SKM-1 treated with dmso at 0.1 percent for 144 hours (cell line): ENCODE measurements around the gene SOCS3.

Experiments
- DNase-seq: peaks from one replicate; lab custom pipeline; 2025; ENCODE audit not compliant: unreplicated experiment; lab: John Stamatoyannopoulos, UW

Gene SOCS3

DNA sequence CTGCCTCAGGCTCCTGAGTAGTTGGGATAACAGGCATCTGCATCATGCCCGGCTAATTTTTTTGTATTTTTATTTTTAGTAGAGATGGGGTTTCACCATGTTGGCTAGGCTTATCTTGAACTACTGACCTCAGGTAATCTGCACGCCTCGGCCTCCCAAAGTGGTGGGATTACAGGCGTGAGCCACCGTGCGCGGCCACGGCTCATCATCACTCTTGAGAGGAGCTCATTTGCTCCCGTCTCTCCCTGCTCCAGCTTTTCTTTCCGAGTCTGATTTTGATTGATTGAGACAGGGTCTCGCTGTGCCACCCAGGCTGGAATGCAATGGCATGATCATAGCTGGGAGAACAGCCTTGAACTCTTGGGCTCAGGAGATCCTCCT is 31.2 kb upstream of the SOCS3 start:
- no peak for DNase-seq

DNA sequence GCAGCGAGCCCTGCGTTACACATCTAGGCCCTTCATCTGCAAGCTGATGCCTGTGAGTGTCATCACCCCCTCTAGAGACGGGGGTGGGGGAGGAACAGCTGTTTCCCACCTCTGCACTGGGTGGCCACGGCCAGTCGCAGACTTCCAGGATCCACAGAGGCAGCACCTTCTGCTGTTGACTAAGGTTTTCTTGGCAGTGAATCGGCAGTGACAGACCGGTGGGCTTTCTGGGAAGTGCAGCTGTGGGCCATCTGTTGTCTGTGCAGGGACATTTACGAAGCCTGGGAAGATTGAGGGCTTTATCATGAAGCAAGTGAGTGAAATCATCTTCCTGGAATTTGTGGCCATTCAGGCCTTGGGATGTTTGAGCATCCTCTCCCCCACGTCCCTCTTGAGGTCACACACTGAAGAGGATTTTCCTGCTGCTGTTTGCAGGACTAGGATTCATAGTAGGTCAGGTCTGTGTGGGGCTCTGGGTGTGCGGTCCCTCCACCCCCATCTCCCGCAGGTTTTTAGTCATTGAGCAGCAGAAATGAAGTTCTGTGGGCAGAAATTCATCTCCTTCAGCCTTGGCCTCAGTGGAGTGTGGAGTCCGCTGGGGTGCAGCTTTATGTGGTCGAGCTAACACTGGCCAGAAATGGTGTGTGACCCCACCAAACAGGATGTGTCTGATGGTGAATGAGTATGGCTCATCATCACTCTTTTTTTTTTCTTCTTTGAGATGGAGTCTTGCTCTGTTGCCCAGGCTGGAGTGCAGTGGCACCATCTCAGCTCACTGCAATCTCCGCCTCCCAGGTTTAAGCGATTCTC is 30.6 kb upstream of the SOCS3 start:
- no peak for DNase-seq

DNA sequence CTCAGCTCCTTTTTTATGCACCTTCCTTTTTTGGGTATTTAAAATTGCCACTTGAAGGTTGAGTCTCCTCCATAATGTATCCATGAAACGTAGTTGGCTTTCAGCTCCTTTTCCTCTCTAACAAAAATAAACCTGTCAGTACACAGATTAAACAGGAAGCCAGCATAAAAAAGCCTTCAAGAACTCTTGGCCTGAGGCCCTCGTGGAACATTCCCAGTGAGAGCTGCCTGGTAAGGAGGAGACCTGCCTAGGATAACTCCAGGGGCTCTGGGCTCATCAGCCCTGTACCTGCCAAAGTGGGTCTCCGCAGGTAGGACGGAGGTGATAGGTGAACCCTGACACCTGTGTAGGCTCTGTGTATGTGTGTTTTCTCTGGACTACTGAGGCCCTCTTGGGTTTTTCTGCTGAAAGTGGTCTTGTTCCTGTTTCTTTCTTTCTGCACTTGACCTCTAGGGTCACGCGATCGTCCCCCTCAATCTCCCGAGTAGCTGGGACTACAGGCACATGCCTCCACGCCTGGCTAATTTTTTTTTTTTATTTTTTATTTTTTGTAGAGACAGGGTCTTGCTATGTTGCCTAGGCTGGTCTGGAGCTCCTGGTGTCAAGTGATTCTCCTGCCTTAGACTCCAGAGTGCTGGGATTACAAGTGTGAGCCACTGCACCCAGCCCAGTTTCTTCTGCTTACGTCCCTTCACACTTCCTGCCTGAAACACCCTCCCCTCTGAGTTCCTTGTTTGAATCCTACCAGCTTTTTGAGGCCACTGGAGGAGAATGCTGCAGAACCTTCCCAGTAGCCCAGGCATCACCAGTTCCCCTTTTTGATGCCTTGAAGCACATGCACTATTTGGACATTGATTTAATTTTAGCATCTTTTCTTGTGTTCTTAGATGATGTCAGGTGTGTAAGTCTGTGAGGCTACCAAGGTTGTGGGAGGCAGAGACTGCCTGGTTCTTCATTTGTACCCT is 28.4 kb upstream of the SOCS3 start:
- peak; percentile 98 for DNase-seq

DNA sequence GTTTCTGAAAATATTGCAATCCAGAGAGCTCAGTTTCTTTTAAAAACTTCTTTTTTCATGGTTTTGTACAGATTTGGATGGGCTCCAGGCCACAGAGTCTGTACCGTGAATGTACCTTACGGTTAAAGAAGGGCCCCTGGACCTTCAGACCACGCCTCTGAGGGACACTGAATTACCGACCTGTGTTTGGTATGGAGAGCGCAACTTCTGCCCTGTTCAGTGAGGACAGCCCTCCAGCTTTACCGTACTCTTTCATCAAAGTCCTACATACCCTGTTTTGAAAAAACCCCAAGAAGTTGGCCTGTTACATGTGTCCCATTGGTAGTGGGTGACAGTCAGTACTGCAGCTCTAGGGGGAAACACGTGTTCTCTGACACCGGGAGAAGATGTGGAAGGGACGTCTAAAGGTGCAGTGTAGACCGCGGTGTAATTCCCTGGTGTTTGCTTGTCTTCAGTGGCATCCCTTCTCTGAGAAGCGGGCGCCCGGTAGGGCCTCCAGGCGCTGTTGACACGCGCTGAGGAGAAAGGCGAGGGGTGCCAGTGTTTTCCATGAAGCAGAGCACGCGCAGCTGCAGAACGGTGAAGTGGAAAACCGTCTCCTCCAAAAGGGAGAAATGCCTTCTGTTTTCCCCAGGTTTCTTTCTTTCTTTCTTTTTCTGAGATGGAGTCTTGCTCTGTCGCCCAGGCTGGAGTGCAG is 24.8 kb upstream of the SOCS3 start:
- no peak for DNase-seq

DNA sequence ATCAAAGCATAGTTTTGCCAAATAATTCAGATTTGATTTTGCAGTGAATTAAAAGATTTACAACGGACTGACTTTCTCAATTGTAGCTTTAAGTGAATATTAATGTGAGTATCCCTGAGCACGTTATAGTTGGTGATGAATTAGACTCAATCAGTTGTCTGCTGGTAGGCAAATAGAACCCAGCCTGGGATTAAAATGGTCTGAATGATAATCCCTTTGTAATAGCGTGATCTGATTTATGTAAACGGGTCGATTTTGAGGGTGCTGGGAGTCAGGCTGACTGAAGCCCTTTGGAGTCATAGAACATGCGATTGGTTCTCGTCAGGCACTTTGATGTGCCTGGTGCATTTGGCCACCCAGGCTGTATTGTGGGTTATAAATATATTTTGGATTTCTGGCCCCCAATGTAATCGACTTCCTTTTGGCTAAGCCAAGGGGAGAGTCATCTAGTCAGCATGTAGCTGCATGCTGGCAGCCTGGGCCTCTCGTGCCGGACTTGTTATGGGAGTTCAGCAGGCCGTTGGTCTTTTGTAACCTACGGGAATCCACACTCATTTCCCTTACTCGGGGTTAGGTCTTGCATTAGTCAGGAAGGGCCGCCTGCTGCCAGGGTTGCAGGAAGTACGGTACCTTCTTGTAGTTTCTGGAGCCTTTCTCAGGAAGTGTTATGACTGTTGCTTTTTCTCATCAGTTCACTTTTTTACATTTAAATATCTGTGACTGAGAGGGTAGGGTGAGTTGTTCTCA is 24.0 kb upstream of the SOCS3 start:
- peak; percentile 94 for DNase-seq

DNA sequence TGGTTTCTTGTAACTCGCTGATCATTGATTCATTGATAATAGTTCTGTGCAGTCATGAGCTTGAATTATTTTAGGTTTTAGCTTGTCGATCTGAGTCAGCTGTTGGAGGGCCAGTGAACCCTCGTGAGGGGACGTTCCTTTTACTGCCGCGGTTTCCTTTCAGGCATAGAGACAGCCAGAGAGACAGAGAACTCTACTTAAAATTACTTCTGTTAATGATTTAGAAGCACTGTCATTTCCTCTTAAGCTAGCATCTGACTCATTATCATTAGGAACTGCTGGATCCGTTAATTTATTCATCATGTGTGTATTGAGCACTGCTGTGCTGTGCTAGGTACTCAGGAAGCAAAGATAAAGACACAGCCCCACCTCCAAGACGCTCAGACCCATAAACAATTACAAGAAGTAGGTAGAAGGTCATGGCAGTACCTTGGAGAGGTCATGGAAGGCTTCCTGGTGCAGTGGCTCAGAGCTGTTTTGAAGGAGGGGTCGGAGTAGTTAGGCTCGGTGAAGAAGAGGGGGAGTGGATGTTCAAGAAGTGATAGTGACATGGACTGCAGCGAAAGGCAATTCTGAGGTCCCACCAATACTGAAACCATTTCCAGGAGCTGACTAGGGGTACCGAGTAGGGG is 21.8 kb upstream of the SOCS3 start:
- peak; percentile 28 for DNase-seq

DNA sequence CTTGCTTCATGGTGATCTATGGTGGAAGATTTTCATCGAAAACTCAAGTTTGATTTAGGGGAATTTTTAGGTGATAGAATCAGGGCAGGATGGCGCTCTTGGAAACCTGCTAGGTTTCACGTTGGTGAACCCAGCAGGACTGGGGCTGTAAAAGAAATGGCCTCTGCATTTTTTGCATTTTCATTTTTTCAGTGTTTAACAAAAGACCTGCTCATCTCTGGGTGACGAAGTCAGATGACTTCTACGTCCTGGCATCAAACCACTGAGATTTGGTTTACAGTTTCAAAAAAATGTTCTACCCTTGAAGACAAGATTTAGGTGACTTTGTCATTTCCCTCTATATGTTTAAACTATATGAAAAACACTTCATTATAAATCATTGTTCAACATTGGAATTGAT is 20.5 kb upstream of the SOCS3 start:
- DNase-seq = no peak

DNA sequence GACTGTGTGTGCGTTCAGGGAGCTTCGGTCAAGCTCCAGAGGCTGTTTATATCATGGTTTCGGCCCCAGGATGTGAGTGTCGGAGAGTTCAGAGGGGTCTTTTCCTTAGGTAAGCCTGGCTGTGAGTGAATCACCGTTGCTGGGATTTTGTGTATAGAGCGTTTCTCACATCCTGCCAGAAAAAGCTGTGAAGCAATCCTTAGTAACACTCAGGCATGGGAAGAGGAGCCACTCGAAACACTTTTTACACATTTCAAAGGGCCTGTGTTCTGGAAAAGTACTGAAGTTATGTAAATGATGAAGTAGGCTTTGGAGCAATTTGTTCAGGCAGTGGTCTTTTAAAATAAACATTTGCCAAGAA is 19.2 kb upstream of the SOCS3 start:
- no peak for DNase-seq

DNA sequence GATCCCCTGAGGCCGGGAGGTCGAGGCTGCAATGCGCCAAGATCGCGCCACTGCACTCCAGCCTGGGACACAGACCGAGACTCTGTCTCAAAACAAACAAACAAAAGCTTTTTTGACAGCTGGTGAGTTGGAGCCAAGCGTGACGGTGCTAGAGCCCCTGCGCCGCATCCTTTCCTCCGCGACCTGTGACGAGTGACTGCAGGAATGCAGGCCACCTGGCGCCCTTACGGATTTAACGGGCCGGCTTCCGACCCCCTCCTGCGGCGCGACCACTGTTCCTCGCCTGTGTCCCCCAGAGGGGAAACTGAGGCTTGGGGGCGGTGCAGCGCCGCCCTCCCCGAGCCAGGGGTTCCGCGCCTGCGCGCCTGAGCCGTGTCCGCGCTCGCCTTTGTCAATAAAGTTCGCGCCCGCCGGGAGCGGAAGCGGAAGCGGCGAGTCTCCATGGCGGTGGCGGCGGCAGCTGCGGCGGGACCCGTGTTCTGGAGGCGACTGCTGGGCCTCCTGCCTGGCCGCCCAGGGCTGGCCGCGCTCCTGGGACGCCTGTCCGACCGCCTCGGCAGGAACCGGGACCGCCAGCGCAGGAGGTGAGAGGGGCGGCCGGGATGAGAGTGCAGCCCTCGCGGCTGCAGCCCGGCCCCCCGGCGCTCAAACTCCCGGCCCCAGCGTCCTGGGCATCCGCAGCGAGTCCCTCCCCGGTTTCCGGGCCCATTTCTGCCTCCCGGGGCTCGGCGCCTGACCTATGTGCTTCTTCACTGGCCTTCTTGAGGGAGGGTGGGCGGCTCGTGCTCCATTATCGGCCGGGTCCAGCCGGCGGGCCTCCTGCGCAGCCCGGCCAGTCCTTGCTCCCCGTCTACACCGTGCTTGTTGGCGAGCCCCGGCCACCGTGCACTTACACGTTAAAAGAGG is 18.6 kb upstream of the SOCS3 start, which contains the start of gene PGS1:
Gene PGS1, plus strand, starts transcription at position 425 of the 906 bp plus-strand sequence. Its CDS starts 17 bp downstream, at position 442.
- DNase-seq = peak; percentile 48

DNA sequence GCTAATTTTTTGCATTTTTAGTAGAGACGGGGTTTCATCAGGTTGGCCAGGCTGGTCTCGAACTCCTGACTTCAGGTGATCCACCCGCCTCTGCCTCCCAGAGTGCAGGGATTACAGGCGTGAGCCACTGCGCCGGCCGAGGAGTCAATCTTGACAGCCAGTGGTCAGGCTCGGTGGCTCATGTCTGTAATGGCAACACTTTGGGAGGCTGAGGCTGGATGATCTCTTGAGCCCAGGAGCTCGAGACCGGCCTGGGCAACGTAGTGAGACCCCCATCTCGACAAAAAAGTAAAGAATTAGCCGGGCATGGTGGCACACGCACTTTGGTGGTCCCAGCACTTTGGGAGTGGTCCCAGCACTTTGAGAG is 18.0 kb upstream of the SOCS3 start:
- no peak for DNase-seq

DNA sequence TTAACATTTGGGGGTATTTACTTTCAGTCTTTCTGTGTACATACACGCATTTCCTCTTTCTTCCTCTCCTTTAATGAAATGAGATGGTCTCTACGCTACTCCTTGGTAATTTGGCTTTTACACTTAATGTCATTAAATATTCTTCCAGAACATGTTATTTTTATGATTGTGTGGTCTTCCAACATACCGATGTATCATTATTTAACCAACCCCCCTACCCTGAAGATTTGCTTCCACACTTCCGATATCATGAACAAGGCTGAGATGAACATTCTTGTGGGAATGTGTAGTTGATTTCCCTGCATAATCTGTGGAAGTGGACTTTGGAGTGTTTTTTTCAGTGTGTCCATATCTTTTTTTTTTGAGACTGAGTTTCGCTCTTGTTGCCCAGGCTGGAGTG is 16.3 kb upstream of the SOCS3 start:
- no peak for DNase-seq

DNA sequence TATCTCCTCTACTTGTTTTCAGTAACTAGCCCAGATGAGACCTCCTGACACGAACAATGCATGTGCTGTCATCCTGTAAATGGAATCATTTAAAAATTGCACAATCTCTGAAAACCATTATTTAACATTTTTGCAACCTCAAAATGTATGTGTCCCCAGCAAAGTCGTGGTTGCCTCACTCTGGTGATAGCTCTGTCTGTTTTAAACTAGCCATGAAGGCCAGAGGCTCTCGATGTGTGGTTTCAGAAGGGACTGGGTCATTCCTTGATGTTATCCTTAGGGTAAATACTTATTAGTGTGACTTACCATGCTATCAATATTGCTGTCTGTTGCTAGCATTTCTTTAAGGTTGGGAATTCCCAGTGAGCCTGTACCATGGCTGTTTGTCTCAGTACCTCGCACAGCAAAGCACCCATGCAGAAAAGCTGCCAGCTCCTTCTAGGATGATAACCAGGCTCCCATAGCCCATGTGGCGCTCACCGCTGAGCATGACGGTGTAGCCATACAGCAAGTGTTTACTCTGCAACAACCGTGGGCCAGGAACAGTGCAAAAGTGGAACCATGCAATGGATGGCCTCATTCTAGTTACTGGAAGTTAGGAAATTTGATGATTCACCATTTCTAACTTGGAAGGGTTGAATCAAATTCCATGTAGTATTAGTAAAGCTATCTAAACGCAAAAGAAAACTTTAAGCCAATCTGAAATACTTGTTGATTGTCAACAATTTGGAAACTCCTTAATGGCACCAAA is 15.7 kb upstream of the SOCS3 start:
- no peak for DNase-seq

DNA sequence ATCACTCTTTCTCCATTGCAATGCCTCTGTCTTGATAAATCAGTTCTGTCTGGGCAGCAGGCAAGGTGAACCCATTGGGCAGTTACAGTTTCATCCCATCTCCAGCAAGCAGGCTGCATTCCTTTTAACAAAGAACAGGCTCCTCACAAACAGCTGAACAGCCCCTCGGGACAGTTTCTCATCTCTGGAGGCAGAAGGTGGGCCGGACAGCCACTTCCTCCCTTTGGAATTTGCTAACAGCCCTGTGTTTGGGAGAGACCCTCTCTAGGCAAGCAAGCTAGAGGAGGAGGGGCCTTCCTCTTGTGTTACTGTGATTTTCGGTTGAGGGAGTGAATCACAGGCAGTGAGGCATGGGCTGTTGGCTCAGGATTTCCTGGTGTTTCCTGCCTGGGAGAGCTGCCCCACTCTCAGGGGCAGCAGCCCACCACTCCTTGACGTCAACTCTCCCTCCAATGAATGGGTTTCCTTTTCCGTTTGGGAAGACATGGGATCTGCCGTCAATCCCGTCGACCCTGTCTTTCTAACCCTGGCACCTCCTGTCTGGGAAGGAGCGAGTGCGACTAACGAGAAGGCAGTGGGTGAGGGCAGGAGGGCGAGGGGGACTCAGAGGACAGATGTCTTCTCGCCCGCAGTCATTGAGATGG is 14.9 kb upstream of the SOCS3 start:
- DNase-seq = no peak

DNA sequence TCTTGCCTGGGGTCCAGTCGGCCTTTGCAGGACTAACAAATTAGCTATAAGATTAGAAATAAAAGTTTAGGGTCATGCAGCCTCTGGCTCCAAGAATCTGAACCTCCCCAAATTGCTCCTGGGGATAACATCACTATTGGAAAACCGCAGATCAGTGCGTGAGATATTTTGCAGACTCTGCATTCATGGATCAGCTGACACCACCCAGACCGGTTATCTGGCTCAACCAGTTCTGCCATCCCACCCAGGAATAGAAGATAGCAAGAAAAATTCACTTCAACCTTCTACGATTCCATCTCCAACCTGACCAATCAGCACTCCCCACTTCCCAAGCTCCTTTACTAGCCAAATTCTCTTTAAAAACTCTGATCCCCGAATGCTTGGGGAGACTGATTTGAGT is 14.3 kb upstream of the SOCS3 start:
- no peak for DNase-seq

DNA sequence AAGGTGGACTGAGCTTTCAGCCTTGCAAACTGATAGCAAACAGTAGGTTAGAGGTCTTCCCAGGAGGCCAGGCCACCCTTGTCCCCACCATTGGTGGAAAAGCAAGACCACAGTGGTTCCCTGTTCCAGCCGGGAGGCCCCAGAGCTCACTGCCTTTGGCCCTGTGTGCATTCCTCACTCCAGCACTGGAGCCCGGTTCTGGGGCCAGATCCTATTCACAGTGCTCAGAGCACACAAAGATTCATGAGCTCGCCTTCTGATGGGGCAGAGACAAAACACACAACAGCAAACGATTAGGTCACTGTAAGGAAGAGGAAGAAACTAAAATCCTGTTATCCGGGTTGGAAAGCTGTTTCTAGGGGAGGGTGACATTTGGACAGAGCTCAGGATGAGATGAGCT is 13.0 kb upstream of the SOCS3 start:
- no peak for DNase-seq

DNA sequence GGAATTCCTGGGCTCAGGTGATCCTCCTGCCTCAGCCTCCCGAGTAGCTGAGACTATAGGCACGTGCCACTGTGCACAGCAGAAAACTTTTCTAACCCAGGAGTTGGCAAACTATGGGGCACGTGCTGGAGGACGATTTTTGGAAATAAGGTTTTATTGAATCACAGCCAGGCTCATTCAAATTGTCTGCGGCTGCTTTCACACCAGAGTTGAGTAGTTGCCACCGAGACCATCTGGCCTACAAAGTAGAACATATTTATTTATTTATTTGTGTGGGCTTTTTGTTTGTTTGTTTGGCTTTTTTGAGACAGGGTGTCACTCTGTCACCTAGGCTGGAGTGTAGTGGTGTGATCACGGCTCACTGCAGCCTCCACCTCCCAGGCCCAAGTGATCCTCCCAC is 11.2 kb upstream of the SOCS3 start:
- no peak for DNase-seq

DNA sequence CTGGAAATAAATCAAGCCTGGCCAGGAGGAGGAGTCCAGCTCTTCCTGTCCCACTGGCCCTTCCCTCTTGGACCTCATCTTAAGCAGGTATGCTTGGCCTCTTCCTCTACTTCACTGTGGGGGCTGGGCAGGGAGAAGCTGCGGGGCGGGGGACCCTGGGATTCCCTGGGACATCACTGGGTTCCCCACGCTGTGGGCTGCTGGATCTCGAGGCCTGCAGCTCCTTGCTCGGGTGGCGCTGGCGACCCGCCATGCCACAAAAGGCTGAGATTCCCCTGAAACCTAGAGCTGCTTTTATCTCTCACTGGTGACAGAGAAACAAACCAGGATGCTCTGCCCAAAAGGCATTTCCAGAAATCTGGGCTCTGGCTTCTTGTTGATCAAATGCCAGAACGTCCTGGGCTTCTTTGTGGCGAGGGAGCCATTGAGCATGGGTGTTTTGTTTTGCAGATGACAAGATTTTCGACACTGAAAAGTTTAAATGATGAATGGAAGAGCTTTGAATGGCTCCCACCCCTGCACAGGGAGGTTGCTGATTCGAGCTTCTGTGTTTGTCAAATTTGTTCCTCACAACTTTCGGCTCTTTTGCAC is 10.0 kb upstream of the SOCS3 start:
- no peak for DNase-seq
